Superior temporal gyrus (tissue), 1 donor: ENCODE data around the gene ACCS.

Experiments
- DNase-seq: peaks from one replicate; pipeline ENCODE4 v3.0.0-alpha.2; 2016; ENCODE audit errors: extremely low spot score

Gene ACCS

GRCh38 chr11:44036811-44037657, 29.0 kb upstream of the ACCS start:
- DNase-seq, result peak; percentile 95

GRCh38 chr11:44037658-44037998, 28.4 kb upstream of the ACCS start:
- no peak for DNase-seq

GRCh38 chr11:44043157-44043556, 22.9 kb upstream of the ACCS start:
- DNase-seq, result no peak

DNA sequence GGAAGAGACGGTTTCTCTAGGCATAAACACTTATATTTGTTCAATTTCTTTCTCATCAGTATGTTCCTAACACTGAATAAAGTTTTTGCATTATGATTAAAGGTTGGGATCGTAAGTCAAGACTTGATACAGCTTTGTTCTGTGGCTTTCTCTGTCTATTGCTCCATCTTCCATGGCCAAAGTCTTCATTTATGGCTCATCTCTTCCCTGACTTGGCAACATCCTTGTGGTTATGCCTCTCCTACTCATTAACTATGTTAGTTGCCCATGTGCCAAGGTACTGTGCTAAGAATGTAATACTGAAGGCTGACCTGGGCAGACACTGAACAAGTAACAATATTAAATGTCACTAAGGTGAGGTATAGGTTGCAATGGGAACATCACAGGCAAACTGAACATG, 19.9 kb upstream of the ACCS start:
- no peak for DNase-seq

DNA sequence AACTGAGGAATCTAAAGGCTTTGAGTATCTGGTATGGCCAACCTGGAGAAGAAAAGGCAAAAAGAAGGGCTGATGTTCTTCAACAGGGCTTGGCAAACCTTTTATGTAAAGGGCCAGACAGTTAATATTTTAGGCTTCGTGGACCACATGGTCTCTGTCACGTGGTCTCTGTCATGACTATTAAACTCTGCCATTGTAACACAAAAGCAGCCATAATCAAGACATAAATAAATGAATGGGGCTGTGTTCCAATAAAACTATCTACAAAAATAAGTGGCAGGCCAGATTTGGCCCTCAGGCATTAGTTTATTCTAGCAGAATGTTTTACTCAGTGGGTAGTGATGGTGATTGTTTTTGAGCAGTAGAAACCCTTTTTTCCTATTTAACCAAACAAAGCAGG, 18.8 kb upstream of the ACCS start:
- no peak for DNase-seq

DNA sequence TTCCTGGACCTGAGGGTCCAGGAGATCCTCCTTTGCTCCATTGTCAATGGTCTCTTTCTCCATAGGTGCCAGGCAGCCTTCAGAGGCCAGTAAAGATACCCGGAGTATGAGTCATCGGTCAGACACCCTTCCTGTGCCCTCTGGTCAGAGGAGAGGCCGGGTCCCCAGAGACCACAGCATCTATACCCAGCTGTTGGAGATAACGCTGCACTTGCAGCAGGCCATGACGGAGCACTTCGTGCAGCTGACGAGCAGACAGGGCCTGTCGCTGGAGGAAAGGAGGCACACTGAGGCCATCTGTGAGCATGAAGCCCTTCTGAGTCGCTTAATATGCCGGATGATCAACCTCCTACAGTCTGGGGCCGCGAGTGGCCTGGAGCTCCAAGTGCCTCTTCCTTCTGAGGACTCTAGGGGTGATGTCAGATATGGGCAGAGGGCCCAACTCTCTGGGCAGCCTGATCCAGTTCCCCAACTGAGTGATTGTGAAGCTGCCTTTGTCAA, 18.1 kb upstream of the ACCS start, which contains the start of gene ACCSL:
ACCSL (plus strand) TSS at position 51 of the 501 bp plus-strand sequence; CDS start at position 107, 56 bp downstream.
- DNase-seq, result peak; percentile 46

DNA sequence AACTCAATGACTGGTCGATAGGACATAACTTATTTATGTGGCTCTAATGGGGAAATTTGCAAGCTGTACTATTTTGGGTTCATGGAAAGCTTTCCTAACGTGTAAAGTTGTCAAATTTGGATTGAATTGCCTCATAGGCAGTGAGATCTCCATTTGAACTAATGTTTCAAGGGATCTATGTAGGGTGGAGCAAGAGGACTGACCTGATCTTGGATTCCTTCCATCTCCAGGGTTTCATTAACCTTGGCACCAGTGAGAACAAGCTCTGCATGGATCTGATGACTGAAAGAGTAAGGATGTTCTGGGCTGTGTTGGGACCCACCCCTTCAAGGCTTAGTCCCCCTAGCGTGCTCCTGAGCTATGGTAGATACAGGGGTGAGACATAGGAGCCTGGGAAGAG, 16.2 kb upstream of the ACCS start:
- DNase-seq, result no peak

GRCh38 chr11:44051171-44051570, 14.9 kb upstream of the ACCS start:
- DNase-seq, result no peak

- DNase-seq, result no peak
Observed at GRCh38 chr11:44057340-44057739, 8.7 kb upstream of the ACCS start.

GRCh38 chr11:44058275-44058674, 7.8 kb upstream of the ACCS start:
- DNase-seq, result no peak

DNA sequence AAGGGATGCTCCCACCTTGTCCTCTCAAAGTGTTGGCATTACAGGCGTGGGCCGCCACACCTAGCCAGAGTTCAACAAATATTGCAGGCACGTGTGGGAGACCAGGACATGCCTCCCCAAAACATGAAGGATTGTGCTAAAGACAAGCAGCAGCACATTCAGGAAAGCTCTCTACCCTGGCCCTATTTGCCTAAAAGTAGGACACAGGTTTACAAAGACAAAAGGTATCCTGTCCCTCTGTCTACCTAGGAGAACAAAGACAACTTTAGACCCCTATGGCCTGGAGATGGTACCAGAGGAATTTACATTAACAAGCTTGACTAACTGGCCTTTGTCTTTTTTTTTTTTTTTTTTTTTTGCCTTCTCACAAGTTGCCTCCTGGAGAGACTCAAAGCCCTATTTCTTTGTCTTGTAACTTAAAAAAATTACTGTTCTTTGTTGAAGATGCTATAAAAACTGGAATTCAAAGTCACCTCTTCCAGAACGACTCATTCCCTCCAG, 859 bp upstream of the ACCS start:
- DNase-seq, result peak; percentile 10

DNA sequence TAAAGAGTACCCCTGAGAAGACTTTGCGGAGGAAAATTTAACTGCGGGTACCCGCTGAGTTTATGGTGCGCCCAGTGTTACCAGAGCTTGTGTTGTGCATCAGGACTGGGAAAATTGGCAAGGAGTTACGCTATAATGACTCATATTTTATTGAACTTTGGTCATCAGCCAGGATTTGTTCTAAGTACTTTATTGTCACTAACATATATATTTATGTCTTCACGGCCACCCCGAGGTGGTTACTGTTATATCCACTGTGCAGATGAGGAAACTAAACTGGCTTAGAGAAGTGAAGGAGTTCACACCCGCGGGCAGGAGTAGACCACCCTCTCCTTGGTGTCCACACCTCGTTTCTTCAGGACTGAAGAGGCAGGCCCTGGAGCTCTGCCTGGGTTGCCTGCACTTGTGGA, 667 bp downstream of the ACCS start:
- peak; percentile 20 for DNase-seq

GRCh38 chr11:44067266-44067665, 1.2 kb downstream of the ACCS start:
- no peak for DNase-seq

GRCh38 chr11:44068180-44068579, 2.1 kb downstream of the ACCS start:
- no peak for DNase-seq

DNA sequence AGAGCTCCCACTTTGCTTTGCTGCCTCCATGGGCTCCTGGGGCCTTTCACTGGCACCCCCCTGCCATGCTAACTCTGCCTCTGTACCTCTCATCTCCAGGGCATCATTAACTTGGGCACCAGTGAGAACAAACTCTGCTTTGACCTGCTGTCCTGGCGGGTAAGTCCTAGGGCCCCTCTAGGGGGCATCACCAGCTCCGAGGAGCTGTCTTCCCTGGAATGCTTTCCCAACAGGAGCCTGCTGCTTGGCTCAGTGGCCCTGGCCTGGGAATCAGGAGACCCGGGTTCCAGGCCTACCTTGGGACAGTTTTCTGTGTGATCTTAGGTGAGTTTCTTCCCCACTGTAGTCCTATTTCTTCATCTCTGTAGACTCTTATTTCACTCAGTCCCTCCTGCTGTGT, 5.1 kb downstream of the ACCS start:
- DNase-seq, result no peak

DNA sequence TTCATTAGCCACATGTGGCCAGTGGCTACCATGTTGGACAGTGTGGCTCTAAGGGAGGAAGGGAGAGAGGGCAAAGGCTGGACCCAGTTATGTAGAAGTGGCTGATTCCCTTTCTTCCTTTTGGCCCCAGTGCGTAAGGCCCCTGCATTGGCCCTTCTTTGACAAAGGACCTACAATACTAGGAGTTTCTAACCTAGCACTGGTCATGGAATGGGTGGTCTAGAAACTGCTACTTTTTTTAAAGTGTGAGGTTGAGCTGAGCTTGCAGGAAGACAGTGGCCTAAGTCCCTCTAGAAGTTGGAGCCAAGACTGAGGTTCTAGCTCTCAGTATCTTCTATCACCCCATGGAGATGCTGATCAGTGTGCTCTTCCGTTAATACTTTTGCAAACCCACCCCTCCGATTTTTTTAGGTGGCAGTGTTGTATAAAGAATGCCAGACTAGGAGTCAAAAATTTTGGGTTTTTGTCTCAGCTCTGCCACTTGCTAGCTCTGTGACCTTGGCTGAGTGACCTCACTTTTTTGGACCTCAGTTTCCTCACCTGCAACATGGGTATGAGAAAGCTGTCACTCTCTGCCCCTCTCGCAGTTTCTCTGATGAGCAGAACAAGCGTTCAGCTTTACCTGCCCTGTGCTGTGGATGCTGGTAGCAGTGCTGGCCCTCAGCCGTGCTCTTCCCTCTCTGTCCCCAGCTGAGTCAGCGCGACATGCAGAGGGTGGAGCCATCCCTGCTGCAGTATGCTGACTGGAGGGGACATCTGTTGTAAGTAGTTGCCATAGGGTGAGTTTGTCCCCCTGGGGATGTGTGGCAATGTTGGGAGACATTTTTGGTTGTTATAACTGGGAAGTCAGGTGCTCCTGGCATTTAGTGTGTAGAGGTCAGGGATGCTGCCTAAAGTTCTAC, 6.9 kb downstream of the ACCS start:
- no peak for DNase-seq

DNA sequence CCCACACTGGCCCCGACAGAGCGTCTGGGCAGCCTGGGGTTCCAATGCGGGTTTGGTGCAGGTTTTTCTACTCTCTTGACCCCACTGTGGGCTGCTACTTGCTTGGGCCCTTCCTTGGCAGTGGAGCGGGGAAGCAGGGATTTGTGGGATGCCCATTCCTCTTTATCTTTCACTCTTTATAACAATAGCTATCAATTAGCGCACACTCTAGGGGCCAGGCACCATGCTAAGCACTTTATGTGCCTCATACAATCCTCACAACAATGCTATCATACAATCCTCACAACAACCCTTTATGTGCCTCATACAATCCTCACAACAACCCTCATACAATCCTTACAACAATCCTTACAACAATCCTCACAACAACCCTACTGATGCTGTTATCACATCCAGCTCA, 12.7 kb downstream of the ACCS start:
- DNase-seq, result no peak

GRCh38 chr11:44079376-44079775, 13.3 kb downstream of the ACCS start:
- no peak for DNase-seq

DNA sequence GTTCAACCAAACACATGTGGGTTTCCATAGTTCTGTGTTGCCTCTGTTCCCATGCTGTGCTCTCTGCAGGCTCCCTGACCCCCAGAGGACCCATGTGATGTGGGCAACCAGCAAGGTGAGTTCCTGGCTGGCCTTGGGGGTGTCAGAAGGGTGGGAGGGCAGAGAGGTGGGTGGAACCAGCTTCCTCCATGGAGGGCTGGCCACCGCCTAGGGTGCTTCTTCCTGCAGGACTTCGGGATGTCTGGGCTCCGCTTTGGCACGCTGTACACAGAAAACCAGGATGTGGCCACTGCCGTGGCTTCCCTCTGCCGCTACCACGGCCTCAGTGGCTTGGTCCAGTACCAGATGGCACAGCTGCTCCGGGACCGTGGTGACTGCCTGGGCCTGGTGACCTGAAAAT, 14.9 kb downstream of the ACCS start:
- no peak for DNase-seq

DNA sequence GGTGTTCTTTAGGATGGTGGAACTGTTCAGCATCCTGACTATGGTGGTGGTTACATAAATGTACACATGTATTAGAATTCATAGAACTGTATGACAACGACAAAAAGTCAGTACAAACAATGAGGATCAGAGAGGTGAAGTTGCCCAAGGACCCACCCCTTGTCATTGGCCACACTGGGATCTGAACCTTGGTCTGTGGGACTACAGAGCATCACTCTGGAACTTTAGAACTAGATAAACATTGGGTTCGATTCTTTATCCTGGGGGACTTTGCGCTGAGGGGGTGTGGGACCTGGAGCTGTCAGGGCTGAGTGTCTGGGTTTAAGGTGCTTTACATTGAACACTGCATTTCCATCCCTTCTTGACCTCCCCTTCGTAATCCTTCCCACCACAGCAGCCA, 16.6 kb downstream of the ACCS start:
- no peak for DNase-seq

GRCh38 chr11:44083433-44083832, 17.4 kb downstream of the ACCS start:
- no peak for DNase-seq

- DNase-seq, result no peak
Observed at GRCh38 chr11:44083906-44084305, 17.8 kb downstream of the ACCS start.
